ENCODE results near the gene CUX1. TPM values are rescaled to one million over a fixed set of nuclear protein-coding genes. Genes with fewer than 3 reads are reported as not detected.

CUX1 gene
- total and polyA plus RNA-seq, 2 of the 13 experiments (the other 11 are each of a cell fraction or from before 2014, with no cell fraction given) = 13.7 to 14.9 TPM

- TF ChIP-seq ZNF687 (CRISPR knock-in tag; IDR thresholded peaks at IDR 0.05) = peak; percentile 19; the same call in 1 of the 2 replicates
- TF ChIP-seq, protein P1, sequence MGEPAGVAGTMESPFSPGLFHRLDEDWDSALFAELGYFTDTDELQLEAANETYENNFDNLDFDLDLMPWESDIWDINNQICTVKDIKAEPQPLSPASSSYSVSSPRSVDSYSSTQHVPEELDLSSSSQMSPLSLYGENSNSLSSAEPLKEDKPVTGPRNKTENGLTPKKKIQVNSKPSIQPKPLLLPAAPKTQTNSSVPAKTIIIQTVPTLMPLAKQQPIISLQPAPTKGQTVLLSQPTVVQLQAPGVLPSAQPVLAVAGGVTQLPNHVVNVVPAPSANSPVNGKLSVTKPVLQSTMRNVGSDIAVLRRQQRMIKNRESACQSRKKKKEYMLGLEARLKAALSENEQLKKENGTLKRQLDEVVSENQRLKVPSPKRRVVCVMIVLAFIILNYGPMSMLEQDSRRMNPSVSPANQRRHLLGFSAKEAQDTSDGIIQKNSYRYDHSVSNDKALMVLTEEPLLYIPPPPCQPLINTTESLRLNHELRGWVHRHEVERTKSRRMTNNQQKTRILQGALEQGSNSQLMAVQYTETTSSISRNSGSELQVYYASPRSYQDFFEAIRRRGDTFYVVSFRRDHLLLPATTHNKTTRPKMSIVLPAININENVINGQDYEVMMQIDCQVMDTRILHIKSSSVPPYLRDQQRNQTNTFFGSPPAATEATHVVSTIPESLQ (CRISPR knock-in tag; conservative IDR thresholded peaks at IDR 0.05) = no peak
- WGBS (ENCODE audit: low lambda C conversion rate) = 98% methylated on average over 13 of the region's 17 CpGs
- H3K36me3 ChIP-seq (replicated peaks in 1 of 2; ENCODE audit: control insufficient read depth in 1 of 2, insufficient read depth in 2 of 2, low read length in 2 of 2) = peaks cover 1 to 11% of the 10 kb centered on the region in 2 experiments; a peak in 4 of 5 replicates
- no peaks in the 10 kb centered on the region for H4K20me1 ChIP-seq (ENCODE audit: insufficient read depth, low read length)
- no peak; the same call in 1 of the 3 replicates for ATAC-seq
- H3K9ac ChIP-seq (ENCODE audit: insufficient read depth, low read depth, low read length) = no peak overlapping the region
- BruUV-seq (replicated peaks) = no TSS peak
- no peaks in the 10 kb centered on the region for H3K9me3 ChIP-seq (ENCODE audit: low read length)
- in situ Hi-C loops (cut with HindIII; ENCODE audit: extremely low pct_ligation_motif_present, low pct_unique_long_range_greater_than_20kb) (no loop called here), intact Hi-C loops (cut with micrococcal nuclease; ENCODE audit: unreplicated experiment) (no loop called here)
- no peak for FAIRE-seq
- ChIA-PET CTCF (ENCODE audit: low intra/inter-chr PET ratio, low total read pairs) (no interaction called here), POLR2A (no interaction called here)
- DNase-seq (ENCODE audit: low spot score) = no peak
- H3K79me2 ChIP-seq (ENCODE audit: insufficient read depth, low read length) = no peaks in the 10 kb centered on the region
- H3K4me2 ChIP-seq (ENCODE audit: low read depth, low read length) = no peak overlapping the region
- no peaks in the 10 kb centered on the region for H3K27me3 ChIP-seq (ENCODE audit: control insufficient read depth in 1 of 2, insufficient read depth in 2 of 2, low read length in 2 of 2)
- no peak overlapping the region for H3K4me3 ChIP-seq (replicated peaks in 1 of 3; ENCODE audit: insufficient read depth in 1 of 3, low read depth in 2 of 3, low read length in 3 of 3)
- peaks cover 14% of the 10 kb centered on the region for H3K4me1 ChIP-seq (ENCODE audit: insufficient read depth, low read length)
- H3K27ac ChIP-seq (ENCODE audit: extremely low read length, insufficient read depth, low read length) = no peak overlapping the region
- H2AFZ ChIP-seq (ENCODE audit: low read length) = no peak overlapping the region
Measured at GRCh38 chr7:102080019-102080433, 262.6 kb downstream of the CUX1 start.
